ENCODE results near the gene KIAA1217. TPM values are rescaled to one million over a fixed set of nuclear protein-coding genes. Genes with fewer than 3 reads are reported as not detected.

The KIAA1217 gene
- total and polyA plus RNA-seq, 9 donors: 18.8 to 39.7 (median 21.8) TPM

GRCh38 chr10:24223341-24223740 is 14.4 kb downstream of the KIAA1217 start:
- DNase-seq: no peak
- no peaks in the 10 kb centered on the region for H3K9me3 ChIP-seq (replicated peaks; ENCODE audit: control insufficient read depth, low read depth, low read length)
- no peak overlapping the region for H3K27ac ChIP-seq (ENCODE audit: low read length)
- no peak overlapping the region for H3K4me3 ChIP-seq (ENCODE audit: low read length)
- H3K4me1 ChIP-seq (ENCODE audit: control insufficient read depth, insufficient read depth, low read length): no peaks in the 10 kb centered on the region
- no peaks in the 10 kb centered on the region for H3K27me3 ChIP-seq (ENCODE audit: control insufficient read depth, insufficient read depth, low read length)
- WGBS (ENCODE audit: insufficient coverage): no CpG with 5 or more reads among the region's 1 CpG
- peaks cover 25% of the 10 kb centered on the region for H3K36me3 ChIP-seq (ENCODE audit: control insufficient read depth, insufficient read depth, low read length)

- Histone ChIP-seq H3K4me3 (ENCODE audit: low read length) (no peak overlapping the region), H3K27ac (ENCODE audit: low read length) (no peak overlapping the region), H3K36me3 (ENCODE audit: control insufficient read depth, insufficient read depth, low read length) (peaks cover 25% of the 10 kb centered on the region), H3K9me3 (replicated peaks; ENCODE audit: control insufficient read depth, low read depth, low read length) (no peaks in the 10 kb centered on the region), H3K27me3 (ENCODE audit: control insufficient read depth, insufficient read depth, low read length) (no peaks in the 10 kb centered on the region), H3K4me1 (ENCODE audit: control insufficient read depth, insufficient read depth, low read length) (no peaks in the 10 kb centered on the region)
- DNase-seq: no peak
- no CpG with 5 or more reads among the region's 3 CpGs for WGBS (ENCODE audit: insufficient coverage)
These were observed 15.0 kb downstream of the KIAA1217 start for GRCh38 chr10:24223953-24224352.

GRCh38 chr10:24228642-24229041 is 19.7 kb downstream of the KIAA1217 start:
- WGBS (ENCODE audit: insufficient coverage): no CpG with 5 or more reads among the region's 2 CpGs
- Histone ChIP-seq H3K36me3 (ENCODE audit: control insufficient read depth, insufficient read depth, low read length) (peaks cover 7% of the 10 kb centered on the region), H3K27me3 (ENCODE audit: control insufficient read depth, insufficient read depth, low read length) (no peaks in the 10 kb centered on the region), H3K4me1 (ENCODE audit: control insufficient read depth, insufficient read depth, low read length) (no peaks in the 10 kb centered on the region), H3K27ac (ENCODE audit: low read length) (no peak overlapping the region), H3K4me3 (ENCODE audit: low read length) (no peak overlapping the region), H3K9me3 (replicated peaks; ENCODE audit: control insufficient read depth, low read depth, low read length) (no peaks in the 10 kb centered on the region)
- no peak for DNase-seq

DNA sequence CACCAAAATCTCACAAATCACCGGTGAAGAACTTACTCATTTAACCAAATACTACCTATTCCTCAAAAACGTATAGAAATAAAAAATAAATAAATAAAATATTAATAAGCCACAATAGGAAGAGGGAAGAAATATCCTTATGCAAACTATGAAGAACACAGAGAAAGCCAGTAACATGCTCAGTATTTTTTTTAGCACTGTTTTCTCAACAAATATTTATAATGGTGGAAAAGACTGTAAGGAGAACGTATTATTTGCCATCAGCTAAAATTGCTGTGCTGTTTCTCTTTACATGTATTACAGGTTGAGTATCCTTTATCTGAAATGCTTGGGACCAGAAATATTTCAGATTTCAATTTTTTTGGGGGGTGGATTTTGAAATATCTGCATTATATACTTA is 21.0 kb downstream of the KIAA1217 start:
- peaks cover 7% of the 10 kb centered on the region for H3K36me3 ChIP-seq (ENCODE audit: control insufficient read depth, insufficient read depth, low read length)
- H3K27ac ChIP-seq (ENCODE audit: low read length): no peak overlapping the region
- no CpG with 5 or more reads among the region's 3 CpGs for WGBS (ENCODE audit: insufficient coverage)
- no peak for DNase-seq
- H3K9me3 ChIP-seq (replicated peaks; ENCODE audit: control insufficient read depth, low read depth, low read length): no peaks in the 10 kb centered on the region
- no peak overlapping the region for H3K4me3 ChIP-seq (ENCODE audit: low read length)
- no peaks in the 10 kb centered on the region for H3K27me3 ChIP-seq (ENCODE audit: control insufficient read depth, insufficient read depth, low read length)
- H3K4me1 ChIP-seq (ENCODE audit: control insufficient read depth, insufficient read depth, low read length): no peaks in the 10 kb centered on the region

GRCh38 chr10:24231200-24231599 is 22.3 kb downstream of the KIAA1217 start:
- no peak for DNase-seq
- no CpG with 5 or more reads among the region's 8 CpGs for WGBS (ENCODE audit: insufficient coverage)
- H3K4me3 ChIP-seq (ENCODE audit: low read length): no peak overlapping the region
- H3K36me3 ChIP-seq (ENCODE audit: control insufficient read depth, insufficient read depth, low read length): peaks cover 7% of the 10 kb centered on the region
- H3K4me1 ChIP-seq (ENCODE audit: control insufficient read depth, insufficient read depth, low read length): no peaks in the 10 kb centered on the region
- H3K9me3 ChIP-seq (replicated peaks; ENCODE audit: control insufficient read depth, low read depth, low read length): no peaks in the 10 kb centered on the region
- no peaks in the 10 kb centered on the region for H3K27me3 ChIP-seq (ENCODE audit: control insufficient read depth, insufficient read depth, low read length)
- H3K27ac ChIP-seq (ENCODE audit: low read length): no peak overlapping the region

DNA sequence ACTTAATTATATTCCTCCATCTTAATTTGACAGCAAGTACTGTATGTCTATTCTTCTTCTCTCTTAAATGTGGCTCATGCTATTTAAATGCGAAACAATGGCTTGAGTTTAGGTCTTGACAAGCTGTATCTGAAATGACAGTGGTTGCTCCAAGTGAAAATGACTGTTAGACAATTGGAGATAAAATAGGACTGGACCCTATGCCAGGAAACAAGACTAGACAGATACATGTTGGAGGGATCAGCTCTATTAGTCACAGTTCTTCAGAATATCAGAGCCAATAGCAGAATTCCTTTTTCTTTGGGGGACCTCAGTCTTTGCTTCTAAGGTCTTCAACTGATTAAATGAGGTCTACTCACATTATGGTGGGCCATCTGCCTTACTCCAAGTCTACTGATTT is 25.8 kb downstream of the KIAA1217 start:
- DNase-seq: no peak
- Histone ChIP-seq H3K4me1 (ENCODE audit: control insufficient read depth, insufficient read depth, low read length) (peaks cover 5% of the 10 kb centered on the region), H3K36me3 (ENCODE audit: control insufficient read depth, insufficient read depth, low read length) (peaks cover 3% of the 10 kb centered on the region), H3K4me3 (ENCODE audit: low read length) (no peak overlapping the region), H3K27me3 (ENCODE audit: control insufficient read depth, insufficient read depth, low read length) (no peaks in the 10 kb centered on the region), H3K9me3 (replicated peaks; ENCODE audit: control insufficient read depth, low read depth, low read length) (no peaks in the 10 kb centered on the region), H3K27ac (ENCODE audit: low read length) (no peak overlapping the region)
- WGBS (ENCODE audit: insufficient coverage): no CpG with 5 or more reads among the region's 1 CpG

DNA sequence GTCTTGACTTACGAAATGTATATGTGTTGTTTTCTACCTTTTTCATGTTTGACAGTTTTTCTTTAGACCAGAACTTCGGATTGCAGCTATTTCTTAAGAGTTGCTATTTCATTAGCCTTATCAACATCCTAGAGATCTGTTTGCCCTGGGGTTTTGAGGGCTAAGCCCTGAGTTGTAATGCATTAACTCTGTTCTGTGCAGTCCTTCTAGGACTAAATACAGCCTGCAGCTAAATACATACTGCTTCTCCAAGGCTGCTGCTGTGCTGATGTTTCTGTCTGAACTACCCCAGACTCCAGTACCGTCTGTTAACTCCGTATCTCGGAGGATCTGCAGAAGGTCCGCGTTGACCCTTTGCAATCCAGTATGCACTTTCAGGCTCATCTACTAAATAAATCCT is 26.5 kb downstream of the KIAA1217 start:
- Histone ChIP-seq H3K4me3 (ENCODE audit: low read length) (no peak overlapping the region), H3K27me3 (ENCODE audit: control insufficient read depth, insufficient read depth, low read length) (no peaks in the 10 kb centered on the region), H3K9me3 (replicated peaks; ENCODE audit: control insufficient read depth, low read depth, low read length) (no peaks in the 10 kb centered on the region), H3K27ac (ENCODE audit: low read length) (no peak overlapping the region), H3K4me1 (ENCODE audit: control insufficient read depth, insufficient read depth, low read length) (peaks cover 5% of the 10 kb centered on the region), H3K36me3 (ENCODE audit: control insufficient read depth, insufficient read depth, low read length) (peaks cover 3% of the 10 kb centered on the region)
- WGBS (ENCODE audit: insufficient coverage): 80% methylated on average over 5 of the region's 7 CpGs
- DNase-seq: no peak

- H3K9me3 ChIP-seq (replicated peaks; ENCODE audit: control insufficient read depth, low read depth, low read length): no peaks in the 10 kb centered on the region
- H3K36me3 ChIP-seq (ENCODE audit: control insufficient read depth, insufficient read depth, low read length): no peaks in the 10 kb centered on the region
- no peaks in the 10 kb centered on the region for H3K27me3 ChIP-seq (ENCODE audit: control insufficient read depth, insufficient read depth, low read length)
- peaks cover 5% of the 10 kb centered on the region for H3K4me1 ChIP-seq (ENCODE audit: control insufficient read depth, insufficient read depth, low read length)
- WGBS (ENCODE audit: insufficient coverage): 74% methylated on average over 7 of the region's 9 CpGs
- H3K27ac ChIP-seq (ENCODE audit: low read length): no peak overlapping the region
- DNase-seq: no peak
- H3K4me3 ChIP-seq (ENCODE audit: low read length): no peak overlapping the region
These were observed 29.0 kb downstream of the KIAA1217 start for GRCh38 chr10:24237801-24238395.

GRCh38 chr10:24238519-24239247 is 29.7 kb downstream of the KIAA1217 start:
- Histone ChIP-seq H3K4me3 (ENCODE audit: low read length) (no peak overlapping the region), H3K27me3 (ENCODE audit: control insufficient read depth, insufficient read depth, low read length) (no peaks in the 10 kb centered on the region), H3K4me1 (ENCODE audit: control insufficient read depth, insufficient read depth, low read length) (peaks cover 5% of the 10 kb centered on the region), H3K27ac (ENCODE audit: low read length) (no peak overlapping the region), H3K36me3 (ENCODE audit: control insufficient read depth, insufficient read depth, low read length) (no peaks in the 10 kb centered on the region), H3K9me3 (replicated peaks; ENCODE audit: control insufficient read depth, low read depth, low read length) (no peaks in the 10 kb centered on the region)
- WGBS (ENCODE audit: insufficient coverage): 25% methylated on average over 3 of the region's 13 CpGs
- no peak for DNase-seq

DNA sequence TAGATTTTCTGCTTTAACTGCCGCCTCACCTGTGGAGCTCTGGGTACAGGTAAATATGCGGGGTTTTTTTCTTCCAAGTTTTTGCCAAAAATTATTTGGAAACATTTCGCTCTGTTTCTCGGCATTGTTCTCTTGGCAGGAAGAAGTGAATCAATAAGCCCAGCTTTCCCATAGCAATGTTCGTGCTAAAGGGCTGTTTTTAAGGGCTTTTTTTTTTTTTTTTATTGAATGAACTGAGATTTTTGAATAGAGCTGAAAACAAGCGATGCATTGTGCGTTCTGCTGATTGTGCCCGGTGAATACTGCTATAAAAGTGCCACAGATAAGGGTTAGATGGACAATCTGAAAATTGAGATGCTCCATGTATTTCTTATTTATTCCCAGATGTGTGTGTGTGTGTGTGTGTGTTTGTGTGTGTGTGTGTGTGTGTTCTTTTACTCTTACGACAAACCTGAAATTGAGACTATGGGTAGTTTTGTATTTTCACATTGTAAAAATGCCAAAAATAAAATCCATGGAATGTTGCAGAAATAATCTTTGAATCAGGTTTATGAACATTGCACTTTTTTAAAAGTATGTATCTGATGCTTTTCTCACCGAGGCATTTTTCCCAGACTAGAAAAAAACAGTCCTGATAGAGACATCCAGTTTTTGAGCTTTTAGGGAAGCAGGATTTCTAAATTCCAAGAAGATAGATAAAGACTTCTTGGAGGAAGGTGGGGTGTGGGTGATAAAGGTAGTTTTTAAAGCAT is 30.5 kb downstream of the KIAA1217 start:
- WGBS (ENCODE audit: insufficient coverage): 44% methylated on average over 5 of the region's 10 CpGs
- Histone ChIP-seq H3K4me3 (ENCODE audit: low read length) (no peak overlapping the region), H3K9me3 (replicated peaks; ENCODE audit: control insufficient read depth, low read depth, low read length) (no peaks in the 10 kb centered on the region), H3K36me3 (ENCODE audit: control insufficient read depth, insufficient read depth, low read length) (no peaks in the 10 kb centered on the region), H3K4me1 (ENCODE audit: control insufficient read depth, insufficient read depth, low read length) (peaks cover 5% of the 10 kb centered on the region), H3K27me3 (ENCODE audit: control insufficient read depth, insufficient read depth, low read length) (no peaks in the 10 kb centered on the region), H3K27ac (ENCODE audit: low read length) (no peak overlapping the region)
- no peak for DNase-seq
